CD4-positive, alpha-beta memory T cell (primary cell): ENCODE data around the gene OR5F1. TPM values are rescaled to one million over a fixed set of nuclear protein-coding genes. Genes with fewer than 3 reads are reported as not detected.

ENCODE experiments used
- CTCF ChIA-PET: fragments of 350-600 bp; sonication (Branson Sonifier 250); formaldehyde crosslinking; loops from one replicate; lab custom pipeline; 2021; ENCODE audit warnings: inconsistent platforms; ENCODE audit not compliant: partially characterized antibody; lab: Charles Lee
- POLR2A ChIA-PET: fragments of 350-600 bp; sonication (Branson Sonifier 250); formaldehyde crosslinking; loops from one replicate; lab custom pipeline; 2021; ENCODE audit not compliant: partially characterized antibody; lab: Charles Lee
- DNase-seq, 5 donors: peaks; one replicate each; pipeline versions ENCODE4 v3.0.0 to v3.0.0-alpha.2; 2020 to 2022; ENCODE audit warnings: mixed read lengths in 1 of 5
- H3K27ac ChIP-seq: one replicate; pipeline ENCODE4 v1.7.0; 2013; ENCODE audit warnings: low read depth, low read length
- H3K27me3 ChIP-seq: 2 replicates; pipeline ENCODE4 v1.7.0; 2013; ENCODE audit warnings: mild to moderate bottlenecking, low read length, moderate library complexity; ENCODE audit not compliant: insufficient read depth
- H3K36me3 ChIP-seq: 2 replicates; pipeline ENCODE4 v1.7.0; 2013; ENCODE audit warnings: mild to moderate bottlenecking, low read length, moderate library complexity; ENCODE audit not compliant: insufficient read depth
- H3K4me1 ChIP-seq: 2 replicates; pipeline ENCODE4 v1.7.0; 2013; ENCODE audit warnings: mild to moderate bottlenecking, low read length, moderate library complexity; ENCODE audit not compliant: insufficient read depth
- H3K4me3 ChIP-seq, 2 donors: one replicate each; pipeline ENCODE4 v1.7.0; 2013; ENCODE audit warnings: low read length in 2 of 2, mild to moderate bottlenecking in 1 of 2
- H3K9me3 ChIP-seq, 2 donors: one replicate each; pipeline ENCODE4 v1.7.0; 2013; ENCODE audit warnings: low read length in 2 of 2, control low read depth in 1 of 2; ENCODE audit not compliant: control insufficient read depth in 1 of 2
- H3K27ac Mint-ChIP-seq, 7 donors: one replicate each; pipeline ENCODE4 v1.8.0; 2020 to 2021; ENCODE audit warnings: mixed read lengths in 7 of 7, mild to moderate bottlenecking in 6 of 7, inconsistent platforms in 3 of 7, moderate library complexity in 3 of 7
- H3K27me3 Mint-ChIP-seq, 2 donors: one replicate each; pipeline ENCODE4 v1.8.0; 2020 to 2021; ENCODE audit warnings: mixed read lengths in 2 of 2
- H3K36me3 Mint-ChIP-seq, 2 donors: one replicate each; pipeline ENCODE4 v1.8.0; 2020 to 2021; ENCODE audit warnings: mixed read lengths in 2 of 2, inconsistent platforms in 1 of 2, mild to moderate bottlenecking in 1 of 2
- H3K4me1 Mint-ChIP-seq, 4 donors: one replicate each; pipeline ENCODE4 v1.8.0; 2020 to 2021; ENCODE audit warnings: mixed read lengths in 4 of 4, mild to moderate bottlenecking in 1 of 4
- H3K4me3 Mint-ChIP-seq, 8 donors: one replicate each; pipeline ENCODE4 v1.8.0; 2020 to 2021; ENCODE audit warnings: mixed read lengths in 8 of 8, mild to moderate bottlenecking in 7 of 8, moderate library complexity in 6 of 8, inconsistent platforms in 3 of 8
- H3K9me3 Mint-ChIP-seq, 8 donors: one replicate each; pipeline ENCODE4 v1.8.0; 2020 to 2021; ENCODE audit warnings: mixed read lengths in 8 of 8, mild to moderate bottlenecking in 5 of 8, inconsistent platforms in 3 of 8, moderate library complexity in 1 of 8
- intact Hi-C: fragments of 100-400 bp; cut with micrococcal nuclease; formaldehyde crosslinking; loops from one replicate; pipeline ENCODE4 v1.15.1; 2023
- polyA plus RNA-seq, 2 donors: library from polyadenylated mRNA; unstranded; fragments of 300-500 nt; fragmentation: Illumina TruSeq; gene quantifications; one replicate each; pipeline ENCODE4 v1.2.3, GENCODE V29; 2021
- total RNA-seq, 2 experiments: library from RNA; stranded (reverse); gene quantifications; one replicate each; pipeline ENCODE4 v1.2.3, GENCODE V29; 2021

OR5F1 gene
- total RNA-seq (not detected), polyA plus RNA-seq (not detected)

DNA sequence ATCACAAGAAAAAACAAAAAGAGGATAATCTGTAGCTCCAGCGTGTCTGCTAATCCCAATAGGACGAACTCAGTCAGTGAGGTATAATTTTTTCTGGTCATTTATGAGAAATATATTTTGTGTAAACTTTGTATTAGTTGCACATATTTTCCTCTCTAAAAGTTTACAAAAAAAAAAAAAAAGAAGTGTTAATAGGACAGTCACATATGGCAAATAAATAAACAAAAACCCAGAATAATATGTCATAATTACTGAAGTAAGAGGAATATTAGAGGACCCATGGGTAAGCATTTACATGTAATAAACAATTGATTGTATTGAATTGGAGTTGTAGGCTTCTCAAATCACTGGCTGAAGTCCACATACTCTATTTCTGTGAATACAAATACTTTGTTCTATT is at the start of gene OR5F1:
Gene OR5F1, minus strand, starts transcription at position 101 of the 400 bp plus-strand sequence. Its CDS starts 0 bp downstream, at position 101.
- H3K4me3 Mint-ChIP-seq, result no peak within 1 kb of the TSS
- H3K4me1 Mint-ChIP-seq, result no peaks in the 10 kb centered on the region
- H3K27me3 ChIP-seq, result no peaks in the 10 kb centered on the region
- no peak within 1 kb of the TSS for H3K4me3 ChIP-seq
- DNase-seq, result no peak
- no peaks in the 10 kb centered on the region for H3K36me3 Mint-ChIP-seq
- ChIA-PET POLR2A (no interaction called here), CTCF (no interaction called here)
- no peaks in the 10 kb centered on the region for H3K36me3 ChIP-seq
- peaks cover 0 to 14% (median 7%) of the 10 kb centered on the region in 8 donors for H3K9me3 Mint-ChIP-seq
- intact Hi-C loops, result no loop called here
- H3K27ac Mint-ChIP-seq, result no peak within 1 kb of the TSS
- H3K27ac ChIP-seq, result no peak within 1 kb of the TSS
- H3K27me3 Mint-ChIP-seq, result no peaks in the 10 kb centered on the region
- no peaks in the 10 kb centered on the region for H3K9me3 ChIP-seq
- no peaks in the 10 kb centered on the region for H3K4me1 ChIP-seq

GRCh38 chr11:56027354-56027753 is 32.9 kb upstream of the OR5F1 start, which contains the start of gene OR5AS1:
TSS of gene OR5AS1 (plus strand) at chr11:56027654. CDS start at chr11:56030419, 2,765 bp downstream.
- Mint-ChIP-seq H3K4me1 (no peaks in the 10 kb centered on the region), H3K27me3 (no peaks in the 10 kb centered on the region), H3K27ac (no peak within 1 kb of the TSS), H3K36me3 (no peaks in the 10 kb centered on the region), H3K9me3 (peaks cover 0 to 20% (median 15%) of the 10 kb centered on the region in 8 donors), H3K4me3 (no peak within 1 kb of the TSS)
- Histone ChIP-seq H3K4me1 (no peaks in the 10 kb centered on the region), H3K27me3 (no peaks in the 10 kb centered on the region), H3K9me3 (no peaks in the 10 kb centered on the region), H3K4me3 (no peak within 1 kb of the TSS), H3K36me3 (no peaks in the 10 kb centered on the region), H3K27ac (no peak within 1 kb of the TSS)
- DNase-seq, result no peak
- ChIA-PET POLR2A (no interaction called here), CTCF (no interaction called here)
- intact Hi-C loops, result no loop called here

DNA sequence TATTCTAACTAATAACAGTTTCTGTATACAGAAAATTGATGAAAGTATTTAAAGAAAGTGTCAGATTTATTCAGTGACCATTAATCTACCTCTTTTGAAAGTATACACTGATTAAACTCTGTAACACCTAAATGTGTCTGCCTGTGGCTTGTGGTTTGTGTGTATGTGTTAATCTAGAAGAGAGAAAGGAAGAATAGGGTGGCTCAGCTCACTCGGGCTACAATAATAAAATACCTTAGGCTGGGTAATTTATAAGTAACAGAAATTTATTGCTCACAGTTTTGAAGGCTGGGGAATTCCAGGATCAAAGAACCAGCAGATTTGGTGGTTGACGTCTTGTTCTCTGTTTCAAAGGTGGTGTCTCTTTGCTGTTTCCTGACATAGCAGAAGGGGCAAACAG is 19.4 kb upstream of the OR5F1 start:
- Mint-ChIP-seq H3K36me3 (no peaks in the 10 kb centered on the region), H3K27ac (no peak overlapping the region), H3K4me1 (no peaks in the 10 kb centered on the region), H3K27me3 (no peaks in the 10 kb centered on the region), H3K4me3 (no peak overlapping the region), H3K9me3 (peaks cover 0 to 24% (median 15%) of the 10 kb centered on the region in 8 donors)
- H3K27me3 ChIP-seq, result no peaks in the 10 kb centered on the region
- ChIA-PET CTCF (no interaction called here), POLR2A (no interaction called here)
- H3K4me3 ChIP-seq, result no peak overlapping the region
- no peak overlapping the region for H3K27ac ChIP-seq
- H3K36me3 ChIP-seq, result no peaks in the 10 kb centered on the region
- DNase-seq, result no peak
- intact Hi-C loops, result no loop called here
- H3K9me3 ChIP-seq, result no peaks in the 10 kb centered on the region
- H3K4me1 ChIP-seq, result no peaks in the 10 kb centered on the region

DNA sequence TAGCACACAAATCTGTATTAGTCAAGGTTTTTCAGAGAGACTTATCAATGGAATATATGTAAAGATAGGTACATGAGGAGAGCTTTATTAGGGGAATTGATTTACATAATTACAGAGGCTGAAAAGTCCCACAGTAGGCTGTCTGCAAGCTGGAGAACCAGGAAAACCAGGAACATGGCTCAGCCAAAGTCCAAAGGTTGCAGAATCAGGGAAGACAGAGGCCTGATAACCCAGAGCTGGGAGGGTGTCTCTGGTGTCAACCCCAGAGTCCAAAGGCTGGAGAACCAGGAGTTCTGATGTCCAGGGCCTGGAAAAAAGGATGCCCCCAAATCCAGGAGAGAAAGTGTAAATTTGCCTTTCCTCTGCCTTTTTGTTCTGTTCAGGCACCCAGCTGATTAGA is 16.3 kb upstream of the OR5F1 start:
- Mint-ChIP-seq H3K27ac (no peak overlapping the region), H3K36me3 (no peaks in the 10 kb centered on the region), H3K9me3 (peaks cover 0 to 24% (median 18%) of the 10 kb centered on the region in 8 donors), H3K27me3 (no peaks in the 10 kb centered on the region), H3K4me3 (no peak overlapping the region), H3K4me1 (no peaks in the 10 kb centered on the region)
- no peaks in the 10 kb centered on the region for H3K36me3 ChIP-seq
- no peaks in the 10 kb centered on the region for H3K4me1 ChIP-seq
- H3K27ac ChIP-seq, result no peak overlapping the region
- ChIA-PET POLR2A (no interaction called here), CTCF (no interaction called here)
- H3K9me3 ChIP-seq, result no peaks in the 10 kb centered on the region
- H3K27me3 ChIP-seq, result no peaks in the 10 kb centered on the region
- no peak for DNase-seq
- no peak overlapping the region for H3K4me3 ChIP-seq
- intact Hi-C loops, result no loop called here

DNA sequence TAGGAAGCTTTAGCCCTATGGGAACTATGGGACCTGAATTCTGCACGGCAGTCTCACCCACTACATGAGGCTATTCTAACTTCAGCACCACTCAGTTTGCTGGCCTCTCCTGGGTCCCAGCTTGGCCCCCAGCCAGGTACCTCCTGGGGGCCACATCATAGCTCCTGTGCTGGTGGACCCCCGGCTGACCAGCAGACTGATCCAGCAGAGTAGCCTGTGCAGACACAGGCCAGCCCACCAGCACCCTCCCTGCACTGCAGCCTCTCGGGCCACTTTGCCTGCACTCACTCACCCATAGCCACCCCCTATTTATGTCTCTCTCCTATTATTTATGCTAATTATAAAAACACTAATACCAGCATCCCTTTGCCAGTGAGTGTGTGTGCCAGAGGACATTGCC is 23.5 kb downstream of the OR5F1 start:
- ChIA-PET CTCF (no interaction called here), POLR2A (no interaction called here)
- Mint-ChIP-seq H3K27ac (no peak overlapping the region), H3K27me3 (no peaks in the 10 kb centered on the region), H3K4me3 (no peak overlapping the region), H3K4me1 (no peaks in the 10 kb centered on the region), H3K9me3 (peaks cover 0 to 26% (median 11%) of the 10 kb centered on the region in 8 donors), H3K36me3 (no peaks in the 10 kb centered on the region)
- H3K4me3 ChIP-seq, result no peak overlapping the region
- H3K27me3 ChIP-seq, result no peaks in the 10 kb centered on the region
- H3K27ac ChIP-seq, result no peak overlapping the region
- H3K9me3 ChIP-seq, result no peaks in the 10 kb centered on the region
- intact Hi-C loops, result no loop called here
- no peaks in the 10 kb centered on the region for H3K4me1 ChIP-seq
- no peak for DNase-seq
- no peaks in the 10 kb centered on the region for H3K36me3 ChIP-seq

DNA sequence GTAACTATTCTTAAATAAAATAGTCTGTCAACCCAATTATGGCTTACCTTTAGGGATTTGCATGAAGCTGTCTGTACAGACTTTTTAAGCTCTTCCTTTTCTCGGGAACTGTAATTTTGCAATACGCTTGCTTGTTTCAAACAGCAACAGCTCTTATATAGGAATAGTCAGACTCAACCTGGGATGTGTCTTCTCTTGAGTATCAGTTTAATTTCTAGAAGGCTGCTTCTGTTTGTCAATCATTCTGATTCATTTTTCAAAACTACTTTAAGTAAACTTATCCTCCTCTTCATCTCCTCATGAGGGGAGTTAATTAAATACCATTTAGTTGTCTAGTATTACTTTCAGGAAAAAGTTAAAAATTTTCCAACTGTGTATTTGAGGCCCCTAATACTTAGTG is 24.6 kb downstream of the OR5F1 start, which contains the start of gene OR10AG1:
Gene OR10AG1, minus strand, starts transcription at position 101 of the 400 bp plus-strand sequence. Its CDS starts 38 bp downstream, at position 63.
- Mint-ChIP-seq H3K36me3 (no peaks in the 10 kb centered on the region), H3K4me1 (no peaks in the 10 kb centered on the region), H3K27me3 (no peaks in the 10 kb centered on the region), H3K9me3 (peaks cover 2 to 29% (median 11%) of the 10 kb centered on the region in 8 donors), H3K27ac (no peak within 1 kb of the TSS), H3K4me3 (no peak within 1 kb of the TSS)
- DNase-seq, result no peak
- POLR2A ChIA-PET, result no interaction called here
- H3K36me3 ChIP-seq, result no peaks in the 10 kb centered on the region
- H3K27ac ChIP-seq, result no peak within 1 kb of the TSS
- intact Hi-C loops, result no loop called here
- no peaks in the 10 kb centered on the region for H3K9me3 ChIP-seq
- H3K4me1 ChIP-seq, result no peaks in the 10 kb centered on the region
- no peak within 1 kb of the TSS for H3K4me3 ChIP-seq
- CTCF ChIA-PET, result no interaction called here
- no peaks in the 10 kb centered on the region for H3K27me3 ChIP-seq

DNA sequence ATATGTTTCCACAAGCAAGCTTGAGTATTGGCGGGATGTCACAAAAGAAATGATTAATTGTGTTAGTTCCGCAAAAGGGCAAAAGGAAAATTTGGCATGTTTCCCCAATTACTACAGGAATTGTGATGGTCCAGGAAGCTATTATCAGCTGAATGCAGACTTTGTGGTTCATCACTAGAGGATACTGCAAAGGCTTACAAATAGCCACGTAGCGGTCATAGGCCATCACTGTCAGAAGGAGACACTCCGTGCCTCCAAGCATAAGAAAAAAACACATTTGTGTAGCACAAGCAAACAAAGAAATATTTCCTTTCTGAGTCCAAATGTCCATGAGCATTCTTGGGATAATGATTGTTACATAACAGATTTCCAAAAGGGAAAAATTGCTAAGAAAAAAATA is 26.5 kb downstream of the OR5F1 start:
- Mint-ChIP-seq H3K9me3 (peaks cover 4 to 27% (median 10%) of the 10 kb centered on the region in 8 donors), H3K4me3 (no peak overlapping the region), H3K27ac (no peak overlapping the region), H3K36me3 (no peaks in the 10 kb centered on the region), H3K27me3 (no peaks in the 10 kb centered on the region), H3K4me1 (no peaks in the 10 kb centered on the region)
- intact Hi-C loops, result no loop called here
- Histone ChIP-seq H3K27ac (no peak overlapping the region), H3K4me1 (no peaks in the 10 kb centered on the region), H3K4me3 (no peak overlapping the region), H3K36me3 (no peaks in the 10 kb centered on the region), H3K9me3 (no peaks in the 10 kb centered on the region), H3K27me3 (no peaks in the 10 kb centered on the region)
- POLR2A ChIA-PET, result no interaction called here
- no peak for DNase-seq
- CTCF ChIA-PET, result no interaction called here

DNA sequence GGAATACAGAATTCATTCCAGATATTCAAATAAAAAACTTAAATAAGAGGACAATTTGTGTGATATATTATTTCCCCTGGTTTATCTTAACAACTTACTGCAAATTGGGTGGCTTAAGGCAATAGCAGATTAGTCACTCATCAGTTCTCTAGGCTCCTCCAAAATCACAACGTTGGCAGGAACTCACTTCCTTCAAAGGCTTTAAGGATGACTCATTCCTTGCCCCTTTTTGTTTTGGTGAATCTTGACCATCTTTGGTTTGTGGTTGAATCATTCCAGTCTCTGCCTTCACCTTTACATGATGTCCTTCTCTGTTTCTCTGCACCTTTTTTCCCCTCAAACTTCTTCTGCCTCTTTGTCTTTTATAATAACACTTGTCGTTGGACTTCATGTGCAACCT is 28.0 kb downstream of the OR5F1 start:
- no peaks in the 10 kb centered on the region for H3K36me3 Mint-ChIP-seq
- DNase-seq, result no peak
- Histone ChIP-seq H3K4me1 (no peaks in the 10 kb centered on the region), H3K36me3 (no peaks in the 10 kb centered on the region), H3K27me3 (no peaks in the 10 kb centered on the region), H3K9me3 (no peaks in the 10 kb centered on the region), H3K4me3 (no peak overlapping the region), H3K27ac (no peak overlapping the region)
- H3K27me3 Mint-ChIP-seq, result no peaks in the 10 kb centered on the region
- H3K27ac Mint-ChIP-seq, result no peak overlapping the region
- CTCF ChIA-PET, result no interaction called here
- POLR2A ChIA-PET, result no interaction called here
- peaks cover 0 to 29% (median 9%) of the 10 kb centered on the region in 8 donors for H3K9me3 Mint-ChIP-seq
- H3K4me1 Mint-ChIP-seq, result no peaks in the 10 kb centered on the region
- intact Hi-C loops, result no loop called here
- H3K4me3 Mint-ChIP-seq, result no peak overlapping the region
